H9 (cell line): ENCODE measurements around the gene PTTG1IP. TPM values are rescaled to one million over a fixed set of nuclear protein-coding genes. Genes with fewer than 3 reads are reported as not detected.

Experiments used
- DNase-seq: peaks from one replicate; pipeline ENCODE4 v3.0.0-alpha.2; 2017
- H2AFZ ChIP-seq: one replicate; pipeline ENCODE4 v1.6.1; 2013; ENCODE audit warnings: mild to moderate bottlenecking, low read length, control low read depth, moderate library complexity
- H2AK5ac ChIP-seq: 2 replicates; pipeline ENCODE4 v1.6.1; 2013; ENCODE audit warnings: low read length, control low read depth, mixed read lengths; ENCODE audit not compliant: insufficient read length
- H2BK120ac ChIP-seq: one replicate; pipeline ENCODE4 v1.6.1; 2013; ENCODE audit warnings: low read depth, mild to moderate bottlenecking, low read length, control low read depth, inconsistent platforms; ENCODE audit not compliant: poor library complexity, severe bottlenecking
- H2BK12ac ChIP-seq: 2 replicates; pipeline ENCODE4 v1.6.1; 2013; ENCODE audit warnings: low read length, control low read depth, mixed read lengths, low read depth; ENCODE audit not compliant: insufficient read length
- H2BK15ac ChIP-seq: 2 replicates; pipeline ENCODE4 v1.6.1; 2013; ENCODE audit warnings: low read depth, low read length, control low read depth
- H2BK20ac ChIP-seq: one replicate; pipeline ENCODE4 v1.6.1; 2013; ENCODE audit warnings: low read depth, mild to moderate bottlenecking, low read length, control low read depth, inconsistent platforms; ENCODE audit not compliant: poor library complexity, severe bottlenecking
- H2BK5ac ChIP-seq: 2 replicates; pipeline ENCODE4 v1.6.1; 2013; ENCODE audit warnings: low read length, control low read depth, mixed read lengths; ENCODE audit not compliant: insufficient read length
- H3K14ac ChIP-seq: 2 replicates; pipeline ENCODE4 v1.6.1; 2013; ENCODE audit warnings: low read length, control low read depth; ENCODE audit not compliant: insufficient read depth
- H3K18ac ChIP-seq: 2 replicates; pipeline ENCODE4 v1.6.1; 2013; ENCODE audit warnings: low read depth, mild to moderate bottlenecking, mixed read lengths, low read length, control low read depth; ENCODE audit not compliant: insufficient read length
- H3K23ac ChIP-seq: 2 replicates; pipeline ENCODE4 v1.6.1; 2013; ENCODE audit warnings: low read length, control low read depth, mixed read lengths, low read depth; ENCODE audit not compliant: insufficient read length
- H3K23me2 ChIP-seq: 2 replicates; pipeline ENCODE4 v1.6.1; 2013; ENCODE audit warnings: low read depth, mild to moderate bottlenecking, mixed read lengths, low read length, control low read depth; ENCODE audit not compliant: insufficient read length, poor library complexity, severe bottlenecking
- H3K27ac ChIP-seq: 2 replicates; pipeline ENCODE4 v1.5.1; 2013; ENCODE audit warnings: low read length, control low read depth, mixed read lengths, low read depth; ENCODE audit not compliant: insufficient read length
- H3K27me3 ChIP-seq: 2 replicates; pipeline ENCODE4 v1.6.1; 2013; ENCODE audit warnings: low read length, control low read depth, inconsistent platforms; ENCODE audit not compliant: insufficient read depth
- H3K4ac ChIP-seq: 2 replicates; pipeline ENCODE4 v1.6.1; 2013; ENCODE audit warnings: low read depth, mild to moderate bottlenecking, control low read depth, inconsistent platforms, low read length, moderate library complexity
- H3K4me1 ChIP-seq: 2 replicates; pipeline ENCODE4 v1.6.1; 2013; ENCODE audit warnings: low read length, control low read depth, inconsistent platforms; ENCODE audit not compliant: insufficient read depth
- H3K4me2 ChIP-seq: 2 replicates; pipeline ENCODE4 v1.6.1; 2013; ENCODE audit warnings: low read length, control low read depth, mixed read lengths; ENCODE audit not compliant: insufficient read length, insufficient read depth
- H3K56ac ChIP-seq: 2 replicates; pipeline ENCODE4 v1.6.1; 2013; ENCODE audit warnings: low read depth, mild to moderate bottlenecking, mixed read lengths, low read length, control low read depth; ENCODE audit not compliant: insufficient read length
- H3K79me1 ChIP-seq: 2 replicates; pipeline ENCODE4 v1.6.1; 2013; ENCODE audit warnings: low read depth, mild to moderate bottlenecking, moderate library complexity, low read length, control low read depth, inconsistent platforms; ENCODE audit not compliant: insufficient read depth, poor library complexity, severe bottlenecking
- H3K79me2 ChIP-seq: 2 replicates; pipeline ENCODE4 v1.6.1; 2013; ENCODE audit warnings: low read length, control low read depth, inconsistent platforms; ENCODE audit not compliant: insufficient read depth
- H3K9ac ChIP-seq: 2 replicates; pipeline ENCODE4 v1.6.1; 2013; ENCODE audit warnings: low read length, control low read depth, mixed read lengths; ENCODE audit not compliant: insufficient read length; ENCODE audit errors: extremely low read depth
- H3K9me3 ChIP-seq: one replicate; pipeline ENCODE4 v1.6.1; 2013; ENCODE audit warnings: low read depth, low read length, inconsistent platforms; ENCODE audit not compliant: control insufficient read depth
- H3T11ph ChIP-seq: one replicate; pipeline ENCODE4 v1.6.1; 2013; ENCODE audit warnings: mild to moderate bottlenecking, low read length, control low read depth, inconsistent platforms
- H4K20me1 ChIP-seq: one replicate; pipeline ENCODE4 v1.6.1; 2013; ENCODE audit not compliant: control insufficient read depth, insufficient read length, insufficient read depth
- H4K5ac ChIP-seq: 2 replicates; pipeline ENCODE4 v1.6.1; 2013; ENCODE audit warnings: low read depth, mild to moderate bottlenecking, mixed read lengths, low read length, control low read depth; ENCODE audit not compliant: insufficient read length
- H4K8ac ChIP-seq: replicated peaks from 2 replicates; pipeline ENCODE4 v1.6.1; 2013; ENCODE audit warnings: low read length, control low read depth, mixed read lengths, low read depth; ENCODE audit not compliant: insufficient read length
- H4K91ac ChIP-seq: 2 replicates; pipeline ENCODE4 v1.6.1; 2013; ENCODE audit warnings: low read depth, mild to moderate bottlenecking, moderate library complexity, mixed read lengths, low read length, control low read depth; ENCODE audit not compliant: insufficient read length
- H3K27ac Mint-ChIP-seq, 3 experiments: 2 replicates in 2 of 3; 3 replicates in 1 of 3; pipeline ENCODE4 v1.8.0; 2020 to 2021; ENCODE audit warnings: mixed read lengths in 3 of 3, mild to moderate bottlenecking in 1 of 3, moderate library complexity in 1 of 3
- H3K27me3 Mint-ChIP-seq: 2 replicates; pipeline ENCODE4 v1.8.0; 2021; ENCODE audit warnings: low read depth, mild to moderate bottlenecking, moderate library complexity, mixed read lengths
- H3K36me3 Mint-ChIP-seq, 3 experiments: 2 replicates in 2 of 3; 3 replicates in 1 of 3; pipeline ENCODE4 v1.8.0; 2020 to 2021; ENCODE audit warnings: low read depth in 3 of 3, mixed read lengths in 3 of 3; ENCODE audit not compliant: insufficient read depth in 1 of 3
- H3K4me1 Mint-ChIP-seq, 2 experiments: 2 replicates each; pipeline ENCODE4 v1.8.0; 2020; ENCODE audit warnings: mixed read lengths in 2 of 2
- H3K4me3 Mint-ChIP-seq, 2 experiments: 2 replicates in 1 of 2; 3 replicates in 1 of 2; pipeline ENCODE4 v1.8.0; 2020 to 2021; ENCODE audit warnings: mild to moderate bottlenecking in 2 of 2, mixed read lengths in 2 of 2, moderate library complexity in 1 of 2
- H3K9me3 Mint-ChIP-seq, 2 experiments: 2 replicates in 1 of 2; 3 replicates in 1 of 2; pipeline ENCODE4 v1.8.0; 2020; ENCODE audit warnings: mild to moderate bottlenecking in 2 of 2, mixed read lengths in 2 of 2, moderate library complexity in 1 of 2
- CTCF ChIP-seq: fragments of 200-600 bp; sonication (generic); conservative IDR thresholded peaks from 3 replicates; pipeline ENCODE4 v1.8.0; 2021; ENCODE audit warnings: antibody characterized with exemption, mild to moderate bottlenecking
- WGBS: extraction: QIAGEN DNeasy Blood & Tissue Kit; methylation state at CpG from one replicate; pipeline ENCODE4 v1.1.7; 2013; ENCODE audit warnings: missing lambda C conversion rate, low lambda C conversion rate, mixed read lengths; ENCODE audit not compliant: insufficient read length; ENCODE audit errors: extremely low coverage; 5-methylcytosine and 5-hydroxymethylcytosine counted together
- total RNA-seq: library from RNA; stranded (reverse); gene quantifications from 2 replicates; pipeline ENCODE4 v1.2.1, GENCODE V29; 2021

PTTG1IP gene
- total RNA-seq, 1 experiment from 2014 or later, result 107 TPM

- Histone ChIP-seq H3K23ac (no peak overlapping the region), H3K4me1 (no peaks in the 10 kb centered on the region), H3K56ac (no peak overlapping the region), H2BK15ac (no peak overlapping the region), H2BK12ac (no peak overlapping the region), H4K20me1 (no peaks in the 10 kb centered on the region), H3K27ac (no peak overlapping the region), H3K18ac (no peak overlapping the region), H3K9me3 (peaks cover 12% of the 10 kb centered on the region), H3K23me2 (peaks cover 8% of the 10 kb centered on the region), H2BK5ac (no peak overlapping the region), H2AFZ (no peak overlapping the region), H4K91ac (no peak overlapping the region), H2BK20ac (no peak overlapping the region), H4K8ac (no peak overlapping the region), H3K79me2 (peaks cover 2% of the 10 kb centered on the region; the same call in 1 of the 2 replicates), H3K4ac (no peak overlapping the region), H3K14ac (0 out of 2 replicates have a peak overlapping the region, but pooled peaks have one; percentile 3), H3K9ac (peak overlapping the region; percentile 8), H2BK120ac (no peak overlapping the region), H3K79me1 (peaks cover 2% of the 10 kb centered on the region), H3K27me3 (no peaks in the 10 kb centered on the region; the same call in 1 of the 2 replicates), H2AK5ac (no peak overlapping the region), H3T11ph (no peak overlapping the region), H3K4me2 (peak overlapping the region; percentile 49), H4K5ac (no peak overlapping the region)
- DNase-seq, result no peak
- peaks cover 15 to 20% of the 10 kb centered on the region in 2 experiments for H3K4me1 Mint-ChIP-seq
- WGBS, result no CpG with 5 or more reads among the region's 57 CpGs
- no peak for TF ChIP-seq CTCF
- H3K9me3 Mint-ChIP-seq, result peaks cover 22 to 25% of the 10 kb centered on the region in 2 experiments
- H3K36me3 Mint-ChIP-seq, result peaks cover 11 to 24% (median 19%) of the 10 kb centered on the region in 3 experiments
- H3K4me3 Mint-ChIP-seq, result peak overlapping the region; percentile 65 to 79
- H3K27me3 Mint-ChIP-seq, result peaks cover 25% of the 10 kb centered on the region
- H3K27ac Mint-ChIP-seq, result no peak overlapping the region
Measured at GRCh38 chr21:44816761-44817505, 56.6 kb downstream of the PTTG1IP start.
